GM10266 (cell line): ENCODE results near the gene GAREM1.

ENCODE experiments used
- DNase-seq: peaks from one replicate; pipeline ENCODE4 v3.0.0; 2012; ENCODE audit errors: extremely low spot score
- CTCF ChIP-seq: IDR thresholded peaks from 2 replicates; pipeline ENCODE4 v1.5.1; 2012; ENCODE audit warnings: mild to moderate bottlenecking, low read depth; ENCODE audit not compliant: control insufficient read depth, insufficient read depth; ENCODE audit errors: missing control alignments

The GAREM1 gene

GRCh38 chr18:32425466-32425865 lies 45.2 kb downstream of the GAREM1 start:
- DNase-seq: no peak
- TF ChIP-seq CTCF: no peak

DNA sequence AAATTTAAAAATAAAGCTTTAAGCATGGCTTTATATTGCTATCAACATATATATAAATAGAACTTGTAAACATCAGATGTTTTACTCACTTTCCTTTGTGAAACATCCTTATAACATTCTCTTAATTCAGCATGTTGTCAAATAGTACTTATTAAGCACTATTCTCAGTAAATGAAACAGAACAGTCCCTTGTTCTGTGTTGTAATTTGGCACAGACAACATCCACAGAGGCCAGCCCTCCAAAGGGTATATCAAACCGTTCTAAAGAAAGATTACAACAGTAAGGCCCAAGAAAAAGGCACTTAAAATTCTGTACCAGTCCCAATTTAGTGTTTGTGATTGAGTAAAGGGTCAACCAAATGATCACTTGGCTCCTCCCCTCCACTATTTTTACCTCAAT lies 46.0 kb downstream of the GAREM1 start:
- DNase-seq: no peak
- no peak for TF ChIP-seq CTCF

DNA sequence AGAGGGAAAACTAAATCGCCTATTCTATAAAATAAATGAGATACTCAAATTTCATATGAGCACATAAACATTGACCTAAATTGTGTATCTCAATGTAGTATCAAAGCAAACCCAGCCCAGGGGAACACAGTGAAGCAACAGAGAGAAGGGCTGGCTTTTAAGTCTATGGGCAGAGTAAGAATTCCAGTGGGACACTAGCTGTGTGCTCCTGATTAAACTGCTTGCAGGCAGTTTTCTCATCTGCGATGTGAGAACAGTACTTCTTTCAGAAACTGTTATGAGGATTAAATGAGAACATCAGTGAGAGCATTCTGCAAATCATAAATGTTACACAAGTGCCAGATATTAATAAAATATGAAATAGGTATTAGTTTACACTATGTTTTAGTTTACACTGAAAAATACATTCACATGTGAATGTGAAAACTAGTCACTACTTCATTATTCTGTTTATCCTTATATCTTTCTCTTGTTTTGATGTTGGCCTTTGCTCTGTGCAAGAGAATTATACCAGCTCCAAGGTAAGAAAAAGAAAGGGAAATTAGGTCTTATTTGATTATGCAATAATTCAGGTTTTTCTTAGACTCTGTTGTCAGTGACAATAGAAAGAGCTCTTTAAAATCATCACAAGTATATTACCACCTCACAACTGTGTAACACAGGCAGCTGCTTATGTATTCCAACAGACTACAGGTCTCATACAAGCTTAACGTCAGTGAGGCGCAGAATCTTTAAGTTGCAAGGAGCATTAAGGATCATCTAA lies 47.5 kb downstream of the GAREM1 start:
- no peak for DNase-seq
- TF ChIP-seq CTCF: no peak

DNA sequence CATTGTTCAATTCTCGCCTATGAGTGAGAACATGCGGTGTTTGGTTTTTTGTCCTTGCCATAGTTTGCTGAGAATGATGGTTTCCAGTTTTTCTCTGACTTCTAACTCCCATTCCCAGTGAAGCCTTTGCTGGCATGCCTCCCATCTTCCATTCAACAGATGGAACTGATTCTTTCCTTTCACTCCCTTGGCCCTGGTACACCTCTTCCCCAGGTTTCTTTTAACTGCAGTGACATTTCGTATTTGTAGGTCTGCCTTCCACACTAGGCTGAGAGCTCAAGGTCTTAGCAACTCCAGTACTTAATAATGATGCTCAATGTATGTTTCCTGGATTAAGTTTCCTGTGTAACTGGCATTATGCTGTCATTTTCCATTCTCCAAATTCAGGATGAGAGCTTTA lies 48.5 kb downstream of the GAREM1 start:
- DNase-seq: no peak
- TF ChIP-seq CTCF: no peak

DNA sequence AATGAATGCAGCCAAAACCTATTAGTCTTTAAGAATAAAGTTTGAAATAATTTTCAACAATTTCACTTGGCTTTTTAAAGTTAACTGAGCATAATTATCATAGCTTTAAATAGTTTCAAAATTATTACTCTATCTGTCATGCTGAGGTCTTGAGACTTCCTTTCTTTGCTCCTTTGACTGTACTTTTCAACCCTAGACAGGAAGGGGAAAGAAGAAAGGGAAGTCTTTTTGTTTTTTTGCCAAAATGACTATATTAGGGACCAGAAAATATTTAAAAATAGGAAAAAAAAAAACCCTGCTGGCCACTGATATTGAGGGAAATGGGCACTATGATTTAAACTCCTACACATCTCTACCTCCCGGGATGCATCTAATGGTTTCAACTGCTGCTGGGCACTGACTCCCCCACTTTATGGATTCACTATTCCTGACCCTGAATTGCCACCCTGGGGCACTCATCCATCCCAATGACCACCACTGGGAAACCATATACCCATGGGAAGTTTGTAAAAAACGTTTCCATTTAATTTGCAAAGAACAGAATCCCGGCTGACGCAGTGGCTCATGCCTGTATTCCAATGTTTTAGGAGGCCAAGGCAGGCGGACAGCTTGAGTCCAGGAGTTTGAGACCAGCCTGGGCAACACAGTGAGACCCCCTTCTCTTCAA lies 50.5 kb downstream of the GAREM1 start:
- DNase-seq: no peak
- no peak for TF ChIP-seq CTCF

DNA sequence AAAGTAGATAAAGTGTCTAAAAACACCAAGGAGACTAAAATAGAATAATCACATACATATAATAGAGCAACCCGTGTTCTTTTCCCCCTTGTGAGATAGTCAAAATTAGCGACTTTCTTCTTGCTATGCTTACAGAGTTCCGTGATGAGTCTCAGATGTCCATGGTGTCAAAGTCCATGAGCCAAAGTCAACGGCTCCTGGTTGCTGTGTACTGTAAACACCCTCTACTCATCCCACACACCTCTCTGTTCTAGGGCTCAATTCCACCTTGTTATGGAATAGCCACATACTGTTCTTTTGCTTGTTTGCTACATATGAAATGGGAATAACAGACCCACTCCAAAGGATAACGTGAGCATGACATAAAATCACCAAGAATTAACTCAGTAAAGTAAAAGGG lies 52.5 kb downstream of the GAREM1 start:
- DNase-seq: no peak
- no peak for TF ChIP-seq CTCF

DNA sequence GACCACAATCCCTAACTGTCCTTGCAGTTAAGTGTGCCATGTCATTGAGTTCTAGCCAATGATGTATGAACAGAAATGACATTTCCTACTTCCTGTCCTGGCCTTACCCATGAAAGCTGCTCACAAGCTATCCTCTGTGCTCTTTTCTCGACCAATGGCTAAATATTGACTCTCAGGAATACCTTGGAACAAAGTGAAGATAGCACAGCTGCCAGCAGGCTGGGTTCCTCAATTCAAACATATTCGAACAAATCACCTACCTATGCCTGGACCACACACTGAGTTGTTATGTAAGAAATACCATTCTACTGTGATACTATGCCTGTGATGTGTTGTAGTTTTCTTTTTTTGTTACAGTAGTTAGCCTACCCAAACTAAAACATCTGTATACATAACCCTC lies 65.1 kb downstream of the GAREM1 start:
- DNase-seq: no peak
- no peak for TF ChIP-seq CTCF
